Measurements from ENCODE around the gene SHC4.
A peak's percentile ranks its signal among the peaks of the same experiment; 100 is the strongest.
"Not testable (repeated sequence)": the region's sequence is repeated elsewhere in the genome, so short reads cannot be mapped to it uniquely, and the experiment has no call there.

The SHC4 gene

DNA sequence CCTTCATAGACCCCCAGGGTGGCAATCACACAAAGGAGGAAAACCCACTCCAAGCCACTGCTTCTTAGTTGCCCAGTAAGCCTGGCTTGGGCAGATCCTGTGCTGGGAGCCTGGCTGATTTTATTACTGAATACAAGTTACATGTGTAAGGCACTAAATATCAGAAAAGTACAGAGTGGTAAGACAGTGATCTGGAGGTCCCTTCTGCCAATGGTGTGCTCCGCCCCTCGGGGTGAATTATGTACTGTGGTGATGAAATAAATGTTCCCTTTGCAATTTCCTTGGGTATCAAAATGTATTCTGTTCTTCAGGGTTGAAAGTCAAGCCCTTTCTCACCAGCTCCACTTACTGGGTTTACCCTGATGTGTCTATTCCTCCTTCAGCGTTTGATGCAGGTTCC lies 47.0 kb downstream of the SHC4 start:
- H3K9me3 Mint-ChIP-seq (ENCODE audit: low read depth), result no peaks in the 10 kb centered on the region
- no peak overlapping the region for H3K27ac Mint-ChIP-seq
- peaks cover 5% of the 10 kb centered on the region for H3K36me3 Mint-ChIP-seq
- H3K27me3 Mint-ChIP-seq, result peaks cover 22% of the 10 kb centered on the region
- no peaks in the 10 kb centered on the region for H3K4me1 Mint-ChIP-seq (ENCODE audit: low read depth)
- H3K4me3 Mint-ChIP-seq, result no peak overlapping the region

DNA sequence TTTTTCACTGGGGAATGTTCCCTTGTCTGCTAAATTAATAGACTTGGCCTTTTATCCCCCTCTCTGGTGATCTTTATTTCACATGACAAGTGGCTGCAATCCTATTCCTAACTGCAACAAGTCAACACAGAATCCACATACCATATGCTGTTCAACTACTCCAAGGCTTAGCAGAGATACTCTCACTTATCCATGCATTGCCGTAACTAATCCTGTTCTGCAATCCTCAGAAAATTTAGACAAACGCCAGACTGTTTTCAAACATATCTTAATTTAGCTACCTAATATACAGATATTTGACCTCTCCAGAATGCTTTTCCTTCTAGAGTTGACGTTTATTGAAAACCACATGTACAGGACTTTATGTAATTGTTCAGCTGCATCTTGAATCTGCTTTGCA lies 47.9 kb downstream of the SHC4 start:
- H3K27ac Mint-ChIP-seq, result no peak overlapping the region
- H3K4me3 Mint-ChIP-seq, result no peak overlapping the region
- no peaks in the 10 kb centered on the region for H3K9me3 Mint-ChIP-seq (ENCODE audit: low read depth)
- peaks cover 7% of the 10 kb centered on the region for H3K36me3 Mint-ChIP-seq
- peaks cover 20% of the 10 kb centered on the region for H3K27me3 Mint-ChIP-seq
- H3K4me1 Mint-ChIP-seq (ENCODE audit: low read depth), result no peaks in the 10 kb centered on the region

- Mint-ChIP-seq H3K4me3 (no peak overlapping the region), H3K27ac (no peak overlapping the region), H3K27me3 (peaks cover 17% of the 10 kb centered on the region), H3K4me1 (ENCODE audit: low read depth) (no peaks in the 10 kb centered on the region), H3K36me3 (peaks cover 7% of the 10 kb centered on the region), H3K9me3 (ENCODE audit: low read depth) (no peaks in the 10 kb centered on the region)
Observed at GRCh38 chr15:48914717-48915116, 49.0 kb downstream of the SHC4 start.

DNA sequence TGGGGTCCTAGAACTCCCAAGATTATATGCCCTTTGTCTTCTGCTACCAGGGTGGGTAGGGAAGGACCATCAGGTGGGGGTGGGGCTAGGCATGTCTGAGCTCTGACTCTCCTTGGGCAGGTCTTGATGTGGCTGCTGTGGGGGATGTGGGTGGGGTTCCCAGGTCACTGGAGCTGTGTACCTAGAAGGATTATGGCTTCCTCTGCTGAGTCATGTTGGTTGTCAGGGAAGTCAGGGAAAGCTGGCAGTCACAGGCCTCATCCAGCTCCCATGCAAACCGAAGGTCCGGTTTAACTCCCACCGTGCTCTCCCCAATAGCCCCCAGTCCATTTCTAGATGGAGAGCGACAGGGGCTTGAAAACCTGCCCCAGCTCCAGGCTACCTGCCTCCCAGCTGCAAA lies 50.6 kb downstream of the SHC4 start:
- H3K4me1 Mint-ChIP-seq (ENCODE audit: low read depth), result no peaks in the 10 kb centered on the region
- H3K4me3 Mint-ChIP-seq, result no peak overlapping the region
- no peak overlapping the region for H3K27ac Mint-ChIP-seq
- peaks cover 14% of the 10 kb centered on the region for H3K27me3 Mint-ChIP-seq
- H3K36me3 Mint-ChIP-seq, result peaks cover 4% of the 10 kb centered on the region
- H3K9me3 Mint-ChIP-seq (ENCODE audit: low read depth), result no peaks in the 10 kb centered on the region

DNA sequence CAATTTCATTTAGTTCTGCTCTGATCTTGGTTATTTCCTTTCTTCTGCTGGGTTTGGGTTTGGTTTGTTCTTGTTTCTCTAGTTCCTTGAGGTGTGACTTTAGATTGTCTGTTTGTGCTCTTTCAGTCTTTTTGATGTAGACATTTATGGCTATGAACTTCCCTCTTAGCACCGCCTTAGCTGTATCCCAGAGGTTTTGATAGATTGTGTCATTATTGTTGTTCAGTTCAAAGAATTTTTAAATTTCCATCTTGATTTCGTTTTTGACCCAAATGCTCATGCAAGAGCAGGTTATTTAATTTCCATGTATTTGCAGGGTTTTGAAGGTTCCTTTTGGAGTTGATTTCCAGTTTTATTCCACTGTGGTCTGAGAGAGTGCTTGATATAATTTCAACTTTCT lies 53.2 kb downstream of the SHC4 start:
- H3K9me3 Mint-ChIP-seq (ENCODE audit: low read depth); H3K27me3 Mint-ChIP-seq; H3K36me3 Mint-ChIP-seq; H3K4me1 Mint-ChIP-seq (ENCODE audit: low read depth); H3K4me3 Mint-ChIP-seq; H3K27ac Mint-ChIP-seq: not testable (repeated sequence)

DNA sequence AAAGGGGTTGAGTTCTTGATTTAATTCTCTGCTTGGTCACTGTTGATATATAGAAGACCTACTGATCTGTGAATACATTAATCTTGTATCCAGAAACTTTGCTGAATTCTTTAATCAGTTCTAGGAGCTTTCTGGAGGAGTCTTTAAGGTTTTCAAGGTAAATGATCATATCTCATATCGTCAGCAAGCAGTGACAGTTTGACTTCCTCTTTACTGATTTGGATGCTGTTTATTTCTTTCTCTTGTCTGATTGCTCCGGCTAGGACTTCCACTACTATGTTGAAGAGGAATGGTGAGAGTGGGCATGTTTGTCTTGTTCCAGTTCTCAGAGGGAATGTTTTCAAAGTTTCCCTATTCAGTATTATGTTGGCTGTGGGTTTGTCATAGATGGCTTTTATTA lies 54.4 kb downstream of the SHC4 start:
- H3K9me3 Mint-ChIP-seq (ENCODE audit: low read depth); H3K27me3 Mint-ChIP-seq; H3K4me3 Mint-ChIP-seq; H3K4me1 Mint-ChIP-seq (ENCODE audit: low read depth); H3K36me3 Mint-ChIP-seq; H3K27ac Mint-ChIP-seq: not testable (repeated sequence)

DNA sequence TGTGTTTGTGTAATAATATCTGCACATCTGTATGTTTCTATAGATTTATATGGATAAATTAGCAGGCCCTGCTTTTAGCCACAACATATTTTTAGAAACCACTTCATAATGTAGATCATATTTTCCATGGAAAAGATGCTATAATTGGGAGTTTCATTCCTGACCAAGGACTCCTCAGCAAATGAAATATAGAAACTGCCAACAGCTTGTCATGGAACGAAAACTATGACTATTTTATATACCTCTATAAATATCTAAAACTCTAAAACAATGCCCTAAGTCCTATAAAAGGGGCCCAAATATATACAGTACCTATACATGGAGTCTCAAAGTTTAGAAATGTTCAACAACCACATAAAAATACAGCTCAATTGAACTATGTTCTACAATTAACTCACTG lies 57.9 kb downstream of the SHC4 start:
- Mint-ChIP-seq H3K27me3 (no peaks in the 10 kb centered on the region), H3K4me3 (no peak overlapping the region), H3K9me3 (ENCODE audit: low read depth) (no peaks in the 10 kb centered on the region), H3K27ac (peak overlapping the region; percentile 71), H3K36me3 (no peaks in the 10 kb centered on the region), H3K4me1 (ENCODE audit: low read depth) (peaks cover 4% of the 10 kb centered on the region)

DNA sequence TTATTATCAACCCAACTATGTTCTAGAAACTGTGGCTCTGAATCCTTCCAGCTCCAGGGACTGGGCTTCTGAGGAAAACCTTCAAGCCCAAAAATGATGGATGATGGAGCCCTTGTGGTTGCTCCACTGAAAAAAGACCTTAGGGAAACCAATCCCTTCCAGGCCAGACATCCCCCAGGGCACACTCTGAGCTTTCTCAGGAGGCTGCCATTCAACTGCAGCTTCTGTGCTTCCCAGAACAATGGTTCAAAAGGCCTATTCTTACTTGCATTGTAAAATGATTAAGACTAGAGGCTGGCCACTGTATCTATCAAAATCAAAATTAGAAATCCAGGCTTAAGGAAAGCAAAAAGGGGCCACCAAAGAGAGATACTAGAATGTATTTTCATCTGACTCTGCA lies 58.5 kb downstream of the SHC4 start:
- Mint-ChIP-seq H3K27ac (peak overlapping the region; percentile 71), H3K4me3 (no peak overlapping the region), H3K9me3 (ENCODE audit: low read depth) (no peaks in the 10 kb centered on the region), H3K36me3 (no peaks in the 10 kb centered on the region), H3K4me1 (ENCODE audit: low read depth) (peaks cover 4% of the 10 kb centered on the region), H3K27me3 (no peaks in the 10 kb centered on the region)

DNA sequence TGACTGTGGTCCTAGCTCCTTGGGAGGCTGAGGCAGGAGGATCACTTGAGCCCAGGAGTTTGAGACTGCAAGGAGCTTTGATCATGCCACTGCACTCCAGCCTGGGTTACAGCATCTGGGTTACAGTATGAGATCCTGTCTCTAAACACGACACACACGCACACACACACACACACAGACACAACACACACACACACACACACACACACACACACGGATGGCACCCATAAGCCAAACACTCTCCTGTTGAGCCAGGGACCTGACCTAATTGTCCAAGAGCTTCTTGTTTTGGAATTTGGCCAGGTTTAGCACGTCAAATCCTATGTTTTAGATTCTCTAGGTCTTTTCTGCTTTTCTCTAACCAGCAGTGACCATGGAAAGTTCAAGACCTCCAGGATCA lies 59.0 kb downstream of the SHC4 start:
- Mint-ChIP-seq H3K4me3 (no peak overlapping the region), H3K36me3 (no peaks in the 10 kb centered on the region), H3K27ac (no peak overlapping the region), H3K4me1 (ENCODE audit: low read depth) (peaks cover 4% of the 10 kb centered on the region), H3K9me3 (ENCODE audit: low read depth) (no peaks in the 10 kb centered on the region), H3K27me3 (no peaks in the 10 kb centered on the region)

DNA sequence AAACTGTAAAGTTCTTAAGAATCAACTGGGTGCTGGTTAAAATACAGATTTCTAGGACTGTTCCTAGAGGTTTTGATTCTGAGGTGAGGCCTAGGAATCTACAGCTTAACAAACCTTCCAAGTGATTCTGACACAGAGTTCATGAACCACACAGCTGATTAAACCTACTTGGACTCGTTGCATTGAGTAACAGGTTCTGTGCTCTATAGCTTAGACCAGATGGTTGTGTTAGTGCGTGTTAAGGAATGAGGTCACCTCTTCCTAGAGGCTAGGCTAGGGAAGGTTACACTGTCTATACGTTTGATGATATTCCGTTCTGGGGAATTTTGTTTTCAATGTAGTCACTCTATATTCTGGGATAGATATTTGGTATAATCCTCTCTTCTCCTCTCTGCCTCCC lies 63.9 kb downstream of the SHC4 start:
- H3K36me3 Mint-ChIP-seq, result no peaks in the 10 kb centered on the region
- no peak overlapping the region for H3K27ac Mint-ChIP-seq
- peaks cover 11% of the 10 kb centered on the region for H3K27me3 Mint-ChIP-seq
- H3K4me1 Mint-ChIP-seq (ENCODE audit: low read depth), result peaks cover 3% of the 10 kb centered on the region
- H3K9me3 Mint-ChIP-seq (ENCODE audit: low read depth), result no peaks in the 10 kb centered on the region
- H3K4me3 Mint-ChIP-seq, result no peak overlapping the region

DNA sequence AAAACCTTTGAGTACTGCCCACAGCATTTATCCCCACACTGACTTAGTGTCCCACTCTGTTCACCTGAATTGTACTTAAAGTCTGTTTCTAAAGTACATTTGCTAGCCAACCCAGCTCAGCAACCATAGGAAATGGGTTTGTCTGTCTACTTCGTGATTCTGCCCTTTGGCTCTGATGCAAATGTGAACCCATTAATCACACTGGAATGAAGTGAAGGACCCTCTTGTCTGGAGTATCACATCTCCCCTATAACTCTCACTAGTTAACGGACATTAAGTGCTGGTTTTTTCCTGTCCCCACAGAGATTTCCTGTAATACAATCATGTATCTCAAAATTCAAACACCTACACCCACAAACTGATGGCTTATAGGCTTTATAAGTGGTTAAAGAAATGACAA lies 65.3 kb downstream of the SHC4 start:
- H3K4me1 Mint-ChIP-seq (ENCODE audit: low read depth), result peaks cover 3% of the 10 kb centered on the region
- H3K27me3 Mint-ChIP-seq, result peaks cover 11% of the 10 kb centered on the region
- no peaks in the 10 kb centered on the region for H3K9me3 Mint-ChIP-seq (ENCODE audit: low read depth)
- H3K36me3 Mint-ChIP-seq, result no peaks in the 10 kb centered on the region
- H3K4me3 Mint-ChIP-seq, result no peak overlapping the region
- H3K27ac Mint-ChIP-seq, result no peak overlapping the region

GRCh38 chr15:48898032-48898431 lies 65.7 kb downstream of the SHC4 start:
- Mint-ChIP-seq H3K4me1 (ENCODE audit: low read depth) (peaks cover 3% of the 10 kb centered on the region), H3K27ac (no peak overlapping the region), H3K9me3 (ENCODE audit: low read depth) (no peaks in the 10 kb centered on the region), H3K36me3 (no peaks in the 10 kb centered on the region), H3K4me3 (no peak overlapping the region), H3K27me3 (peaks cover 11% of the 10 kb centered on the region)

DNA sequence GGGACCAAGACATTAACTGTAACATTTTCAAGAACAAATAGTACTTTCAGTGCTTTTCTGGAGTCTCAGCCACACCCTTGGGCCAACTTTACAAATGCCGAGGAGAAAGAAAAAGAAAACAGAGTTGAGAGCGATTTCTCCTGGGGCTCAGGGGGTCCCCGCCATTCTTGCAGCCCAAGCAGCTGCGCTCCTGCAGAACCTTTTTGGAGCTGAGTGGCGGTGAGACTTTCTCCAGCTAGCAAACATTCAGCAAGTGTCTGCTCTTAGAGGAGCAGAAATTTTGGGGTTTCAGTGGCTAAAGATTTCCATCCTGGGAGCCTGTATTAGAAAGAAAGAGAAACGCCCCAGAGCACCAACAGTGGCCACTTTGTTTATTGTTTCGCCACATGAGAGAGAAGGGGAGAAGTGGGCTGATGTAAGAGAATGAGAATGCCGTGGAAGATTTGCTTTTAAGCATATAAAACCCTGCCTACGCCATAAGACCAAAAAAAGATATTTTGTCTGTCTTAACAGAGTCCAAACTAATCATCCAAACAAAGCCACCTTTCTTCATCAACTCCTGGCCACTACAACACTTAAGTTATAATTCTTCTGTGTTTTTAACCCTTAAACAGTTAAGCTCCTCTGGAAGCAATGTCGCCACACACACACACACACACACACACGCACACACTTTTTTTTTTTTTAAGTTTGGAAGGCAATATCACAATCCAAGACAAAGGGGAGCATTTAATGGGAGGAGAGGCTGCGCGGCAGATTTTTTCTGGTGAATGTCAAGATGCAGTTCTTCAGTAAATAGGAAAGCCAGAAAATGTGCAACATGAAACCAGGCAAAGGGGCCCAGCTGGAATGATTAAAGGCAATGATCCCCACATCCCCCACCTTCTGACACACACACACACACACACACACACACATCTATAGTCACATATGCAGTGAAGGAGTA lies 66.6 kb downstream of the SHC4 start:
- peaks cover 13% of the 10 kb centered on the region for H3K27me3 Mint-ChIP-seq
- H3K27ac Mint-ChIP-seq, result no peak overlapping the region
- H3K36me3 Mint-ChIP-seq, result no peaks in the 10 kb centered on the region
- no peaks in the 10 kb centered on the region for H3K9me3 Mint-ChIP-seq (ENCODE audit: low read depth)
- H3K4me1 Mint-ChIP-seq (ENCODE audit: low read depth), result peaks cover 3% of the 10 kb centered on the region
- no peak overlapping the region for H3K4me3 Mint-ChIP-seq

DNA sequence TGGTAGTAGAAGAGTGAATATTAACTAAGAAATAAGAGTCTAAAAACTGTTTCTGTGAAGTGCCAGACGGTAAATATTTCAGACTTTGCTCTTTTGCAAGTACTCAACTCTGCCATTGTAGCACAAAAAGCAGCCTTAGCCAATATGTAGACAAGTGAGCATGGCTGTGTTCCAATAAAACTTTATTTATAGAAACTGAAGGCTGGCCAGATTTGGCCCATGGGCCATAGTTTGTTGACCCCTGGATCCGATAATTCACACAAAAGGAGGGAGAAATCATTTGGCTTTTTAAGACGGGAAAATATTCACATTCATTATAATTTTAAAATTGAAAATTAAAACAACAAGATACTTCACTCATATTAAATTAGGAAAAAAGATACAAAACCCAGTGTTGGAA lies 70.4 kb downstream of the SHC4 start:
- no peaks in the 10 kb centered on the region for H3K36me3 Mint-ChIP-seq
- peaks cover 16% of the 10 kb centered on the region for H3K27me3 Mint-ChIP-seq
- no peaks in the 10 kb centered on the region for H3K9me3 Mint-ChIP-seq (ENCODE audit: low read depth)
- H3K4me3 Mint-ChIP-seq, result no peak overlapping the region
- no peak overlapping the region for H3K27ac Mint-ChIP-seq
- no peaks in the 10 kb centered on the region for H3K4me1 Mint-ChIP-seq (ENCODE audit: low read depth)

DNA sequence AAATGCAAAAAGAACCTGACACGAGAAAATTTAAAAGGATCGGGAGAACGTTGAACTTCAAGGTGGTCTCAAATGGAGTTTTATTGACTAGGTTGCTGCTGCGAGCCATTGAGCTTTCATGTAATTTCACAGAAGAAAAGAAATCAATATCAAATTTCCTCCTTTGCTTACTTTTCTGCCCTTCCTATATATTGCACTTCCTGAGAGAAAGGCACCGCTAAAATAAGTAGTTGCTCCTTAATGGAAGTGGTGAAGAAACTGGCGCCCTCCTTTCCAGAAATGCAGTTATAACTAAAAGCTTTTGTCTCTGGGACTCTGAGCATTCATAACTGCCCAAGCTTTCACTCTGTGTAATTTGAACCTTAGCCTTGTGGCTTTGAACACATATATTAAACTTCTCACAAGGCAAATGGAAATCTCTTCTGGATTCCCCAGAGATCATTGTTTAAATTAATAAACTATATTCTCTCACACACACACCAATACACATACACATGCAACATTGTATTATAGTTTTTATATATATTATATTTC lies 72.4 kb downstream of the SHC4 start:
- Mint-ChIP-seq H3K4me1 (ENCODE audit: low read depth) (no peaks in the 10 kb centered on the region), H3K36me3 (peaks cover 3% of the 10 kb centered on the region), H3K9me3 (ENCODE audit: low read depth) (no peaks in the 10 kb centered on the region), H3K4me3 (no peak overlapping the region), H3K27me3 (peaks cover 12% of the 10 kb centered on the region), H3K27ac (no peak overlapping the region)
